SK-N-MC (cell line): Measurements from ENCODE around the gene NLGN1.

ENCODE experiments used
- EZH2 ChIP-seq: fragments of 200-600 bp; sonication (generic); IDR thresholded peaks from one replicate; pipeline ENCODE4 v1.6.1; 2017; ENCODE audit warnings: antibody characterized with exemption
- FOXP2 ChIP-seq: optimal IDR thresholded peaks from 2 replicates; pipeline ENCODE3; 2011; ENCODE audit warnings: mild to moderate bottlenecking, moderate library complexity; ENCODE audit not compliant: insufficient read depth; ENCODE audit errors: extremely low read length, control extremely low read depth
- POLR2AphosphoS5 ChIP-seq: IDR thresholded peaks from 2 replicates; pipeline ENCODE4 v1.6.1; 2012; ENCODE audit warnings: mild to moderate bottlenecking, low read depth, low read length, borderline replicate concordance

DNA sequence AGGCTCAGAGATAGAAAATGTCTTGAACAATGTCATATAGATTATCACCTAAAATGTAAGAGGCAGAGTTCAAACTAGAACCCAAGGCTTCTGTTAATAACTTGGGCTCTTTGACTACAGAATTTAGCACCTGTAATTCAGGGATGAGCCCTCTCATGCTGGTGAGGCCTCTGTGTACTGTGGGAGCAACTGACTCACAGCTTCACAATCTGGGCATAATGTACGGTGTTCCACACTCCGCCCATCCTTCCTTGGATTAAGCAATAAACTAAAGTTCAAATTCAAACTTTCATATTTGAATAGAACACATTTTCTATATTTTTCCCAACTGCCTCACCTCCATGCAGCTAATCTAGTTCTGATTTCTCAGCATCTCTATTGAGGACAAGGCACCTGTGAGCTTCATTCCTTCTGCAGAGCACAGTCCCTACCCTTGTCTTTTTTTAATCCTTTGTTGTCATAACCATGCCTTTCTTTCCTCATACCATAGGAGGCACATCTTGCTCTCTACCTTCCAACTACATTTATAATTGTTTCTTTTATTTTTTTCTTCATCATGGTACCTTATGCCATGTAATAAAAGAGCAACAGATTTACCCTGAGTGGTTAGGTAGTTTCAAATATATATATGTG is 392.1 kb downstream of the NLGN1 start:
- TF ChIP-seq EZH2 (no peak), FOXP2 (no peak), POLR2AphosphoS5 (no peak)
